Peyer's patch (tissue), 4 donors: ENCODE results near the gene SFXN3. TPM values are rescaled to one million over a fixed set of nuclear protein-coding genes. Genes with fewer than 3 reads are reported as not detected.

ENCODE experiments used
- DNase-seq, 3 donors: peaks; one replicate each; pipeline ENCODE4 v3.0.0-alpha.2; 2017 to 2019
- H3K27ac ChIP-seq, 4 donors: fragments of 200-600 bp; sonication (generic); one replicate each; pipeline ENCODE4 v1.5.1; 2016 to 2019
- H3K27me3 ChIP-seq, 2 donors: fragments of 200-600 bp; sonication (generic); one replicate each; pipeline ENCODE4 v1.5.1; 2019
- H3K36me3 ChIP-seq, 3 donors: fragments of 200-600 bp; sonication (generic); one replicate each; pipeline ENCODE4 v1.5.1; 2016 to 2019
- H3K4me1 ChIP-seq, 4 donors: fragments of 200-600 bp; sonication (generic); one replicate each; pipeline ENCODE4 v1.5.1; 2016 to 2019
- H3K4me3 ChIP-seq, 4 donors: fragments of 200-600 bp; sonication (generic); 1 replicate in 3 of 4; 2 replicates in 1 of 4; pipeline ENCODE4 v1.5.1; 2016 to 2019; ENCODE audit warnings: mild to moderate bottlenecking in 1 of 4
- H3K9me3 ChIP-seq, 4 donors: fragments of 200-600 bp; sonication (generic); one replicate each; pipeline ENCODE4 v1.5.1; 2016 to 2019; ENCODE audit warnings: mild to moderate bottlenecking in 1 of 4
- POLR2A ChIP-seq, 2 donors: fragments of 450-650 bp; IDR thresholded peaks; one replicate each; pipeline ENCODE4 v1.5.1; 2017; ENCODE audit warnings: antibody characterized with exemption in 2 of 2, mild to moderate bottlenecking in 2 of 2, moderate library complexity in 2 of 2
- total RNA-seq, 4 donors: library from RNA; depleted of rRNA; stranded (reverse); fragments of >200 nt; gene quantifications; one replicate each; pipeline ENCODE4 v1.1.0, GENCODE V29; 2016
- TF ChIP-seq, protein P1 (sequence below), 6 experiments: fragments of 450-650 bp in 4 of 6; fragments of 200-600 bp in 2 of 6; sonication (generic) in 1 of 6; IDR thresholded peaks; one replicate each; pipeline ENCODE4 v1.5.1; 2017 to 2019; ENCODE audit warnings: antibody characterized with exemption in 6 of 6, mild to moderate bottlenecking in 3 of 6, moderate library complexity in 1 of 6

SFXN3 gene
- total RNA-seq, 4 donors from 2014 or later: 165 to 772 (median 494) TPM

DNA sequence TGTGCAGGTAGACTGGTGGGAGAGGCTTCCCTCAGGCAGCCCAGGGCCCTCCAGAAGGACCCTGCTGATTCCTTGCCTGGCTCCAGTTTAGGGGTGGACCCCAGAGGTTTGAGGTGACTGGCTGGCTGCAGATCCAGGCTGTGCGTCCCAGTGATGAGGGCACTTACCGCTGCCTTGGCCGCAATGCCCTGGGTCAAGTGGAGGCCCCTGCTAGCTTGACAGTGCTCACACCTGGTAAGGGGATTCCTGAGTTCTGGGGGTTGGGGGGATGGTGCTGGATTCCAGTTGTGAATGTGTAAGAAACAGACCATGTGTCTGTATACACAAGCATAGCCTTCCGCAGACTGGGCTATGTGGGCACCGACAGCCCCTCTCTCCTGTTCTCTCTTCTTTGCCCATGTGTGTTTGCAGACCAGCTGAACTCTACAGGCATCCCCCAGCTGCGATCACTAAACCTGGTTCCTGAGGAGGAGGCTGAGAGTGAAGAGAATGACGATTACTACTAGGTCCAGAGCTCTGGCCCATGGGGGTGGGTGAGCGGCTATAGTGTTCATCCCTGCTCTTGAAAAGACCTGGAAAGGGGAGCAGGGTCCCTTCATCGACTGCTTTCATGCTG, 33.5 kb downstream of the SFXN3 start:
- no peaks in the 10 kb centered on the region for H3K27me3 ChIP-seq
- peak overlapping the region in 2 of 4 donors; percentile 90 to 95 for H3K27ac ChIP-seq
- no peaks in the 10 kb centered on the region for H3K36me3 ChIP-seq
- TF ChIP-seq POLR2A (IDR thresholded peaks at IDR 0.05): no peak
- TF ChIP-seq, protein P1, sequence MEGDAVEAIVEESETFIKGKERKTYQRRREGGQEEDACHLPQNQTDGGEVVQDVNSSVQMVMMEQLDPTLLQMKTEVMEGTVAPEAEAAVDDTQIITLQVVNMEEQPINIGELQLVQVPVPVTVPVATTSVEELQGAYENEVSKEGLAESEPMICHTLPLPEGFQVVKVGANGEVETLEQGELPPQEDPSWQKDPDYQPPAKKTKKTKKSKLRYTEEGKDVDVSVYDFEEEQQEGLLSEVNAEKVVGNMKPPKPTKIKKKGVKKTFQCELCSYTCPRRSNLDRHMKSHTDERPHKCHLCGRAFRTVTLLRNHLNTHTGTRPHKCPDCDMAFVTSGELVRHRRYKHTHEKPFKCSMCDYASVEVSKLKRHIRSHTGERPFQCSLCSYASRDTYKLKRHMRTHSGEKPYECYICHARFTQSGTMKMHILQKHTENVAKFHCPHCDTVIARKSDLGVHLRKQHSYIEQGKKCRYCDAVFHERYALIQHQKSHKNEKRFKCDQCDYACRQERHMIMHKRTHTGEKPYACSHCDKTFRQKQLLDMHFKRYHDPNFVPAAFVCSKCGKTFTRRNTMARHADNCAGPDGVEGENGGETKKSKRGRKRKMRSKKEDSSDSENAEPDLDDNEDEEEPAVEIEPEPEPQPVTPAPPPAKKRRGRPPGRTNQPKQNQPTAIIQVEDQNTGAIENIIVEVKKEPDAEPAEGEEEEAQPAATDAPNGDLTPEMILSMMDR (IDR thresholded peaks at IDR 0.05): no peak
- DNase-seq: no peak
- peaks cover 0 to 68% (median 37%) of the 10 kb centered on the region in 4 donors for H3K4me1 ChIP-seq
- no peak overlapping the region for H3K4me3 ChIP-seq
- H3K9me3 ChIP-seq: no peaks in the 10 kb centered on the region

DNA sequence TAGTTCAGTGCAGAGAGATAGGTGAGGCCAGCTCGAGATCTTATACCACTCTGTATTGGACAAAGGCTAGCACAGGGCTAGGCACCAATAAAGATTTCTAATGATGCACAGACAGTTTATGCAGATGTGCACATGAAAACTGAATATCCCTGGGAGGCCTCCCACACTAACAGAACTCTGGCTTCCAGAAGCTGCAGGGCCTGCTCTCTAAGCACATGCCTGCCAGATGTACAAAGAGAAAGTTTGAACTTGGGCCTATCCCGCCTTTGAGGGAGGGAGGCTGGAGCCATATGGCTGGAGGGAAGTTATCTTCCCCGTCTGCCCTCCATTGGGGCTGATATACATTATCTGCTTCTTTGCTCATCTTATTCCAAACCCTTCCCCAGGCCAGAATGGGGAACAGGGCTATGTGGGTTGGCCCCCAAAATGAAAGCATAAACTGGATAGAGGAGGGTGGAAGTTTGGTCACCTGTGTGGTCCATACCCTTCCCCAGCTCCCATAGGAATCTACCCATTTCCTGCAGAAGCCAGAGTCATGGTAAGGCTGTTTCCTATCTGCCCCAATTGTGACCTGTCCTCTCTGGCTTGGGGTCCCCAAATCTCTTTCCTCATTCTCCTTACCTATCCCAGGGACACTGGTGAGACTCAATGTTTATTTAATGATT, 34.6 kb downstream of the SFXN3 start:
- TF ChIP-seq POLR2A (IDR thresholded peaks at IDR 0.05): no peak
- TF ChIP-seq, protein P1 (IDR thresholded peaks at IDR 0.05): no peak
- Histone ChIP-seq H3K9me3 (no peaks in the 10 kb centered on the region), H3K27me3 (no peaks in the 10 kb centered on the region), H3K4me3 (peak overlapping the region in 2 of 4 donors; percentile 56 to 62), H3K36me3 (no peaks in the 10 kb centered on the region), H3K27ac (peak overlapping the region; percentile 33 to 95 (median 86)), H3K4me1 (peaks cover 0 to 64% (median 37%) of the 10 kb centered on the region in 4 donors)
- no peak for DNase-seq

DNA sequence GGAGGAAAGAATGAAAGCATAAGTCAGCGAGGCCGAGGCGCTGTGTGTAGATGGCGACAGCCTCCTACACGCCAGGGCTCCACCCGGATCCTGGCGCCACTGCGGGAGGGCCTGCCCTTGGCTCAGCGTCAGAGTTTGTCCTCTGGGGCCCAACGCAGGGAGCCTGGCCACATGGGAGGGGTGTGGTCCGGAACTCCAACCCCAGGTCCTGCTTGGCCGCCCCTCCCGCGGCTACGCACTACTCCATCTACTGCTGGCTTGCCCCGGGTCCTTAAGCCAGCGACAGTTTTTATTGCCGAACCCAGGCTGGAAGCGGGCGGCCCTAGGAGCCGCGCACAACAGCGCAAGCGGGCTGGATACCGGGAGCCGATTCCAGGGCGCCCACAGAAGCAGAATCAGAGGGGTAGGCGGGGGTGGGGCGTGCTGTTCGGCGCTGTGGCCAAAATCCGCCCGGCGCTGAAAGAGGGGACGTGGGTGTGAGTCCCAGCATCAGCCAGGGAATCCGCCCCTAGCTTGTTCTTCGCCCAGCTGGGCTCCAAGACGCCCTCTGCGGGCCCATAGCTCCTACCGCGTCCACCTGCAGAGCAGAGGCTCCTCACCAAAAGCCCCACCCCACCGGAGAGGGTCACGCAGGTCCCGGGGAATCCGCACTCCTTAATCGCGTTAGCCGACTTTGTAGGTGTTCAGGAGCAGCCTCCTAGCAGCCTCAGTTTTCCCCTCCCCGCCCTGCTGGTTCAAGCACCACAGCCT, 35.3 kb downstream of the SFXN3 start:
- no peaks in the 10 kb centered on the region for H3K36me3 ChIP-seq
- TF ChIP-seq, protein P1 (IDR thresholded peaks at IDR 0.05): peak in 5 of 6 experiments; percentile 22 to 64 (median 51)
- TF ChIP-seq POLR2A (IDR thresholded peaks at IDR 0.05): peak; percentile 88 to 91
- peak overlapping the region; percentile 50 to 73 (median 59) for H3K4me3 ChIP-seq
- peak overlapping the region; percentile 33 to 95 (median 86) for H3K27ac ChIP-seq
- peaks cover 0 to 63% (median 34%) of the 10 kb centered on the region in 4 donors for H3K4me1 ChIP-seq
- peak; percentile 61 to 94 (median 92) for DNase-seq
- H3K27me3 ChIP-seq: no peaks in the 10 kb centered on the region
- no peaks in the 10 kb centered on the region for H3K9me3 ChIP-seq

DNA sequence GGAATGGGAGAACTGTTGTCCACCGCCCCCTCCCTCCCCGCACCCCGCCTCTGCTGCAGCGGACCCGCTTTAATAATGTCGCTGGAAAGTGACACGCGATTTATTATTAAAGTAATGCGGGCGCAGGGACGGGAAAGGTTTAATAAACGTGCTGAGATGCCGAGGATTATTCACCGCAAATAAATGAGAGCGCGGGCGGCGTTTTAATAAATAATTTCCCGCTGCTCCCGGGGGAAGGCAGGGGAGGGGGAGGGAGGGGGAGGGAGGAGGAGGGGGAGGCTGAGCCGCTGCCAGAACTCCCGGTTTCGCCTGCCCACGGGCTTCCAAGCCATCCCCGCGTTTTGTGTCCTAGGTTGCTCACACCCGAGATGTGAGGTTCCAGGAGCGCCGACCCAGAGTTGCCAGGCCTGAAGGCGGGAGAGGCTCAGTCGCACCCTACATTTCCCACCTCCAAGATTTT, 35.9 kb downstream of the SFXN3 start:
- TF ChIP-seq, protein P1 (IDR thresholded peaks at IDR 0.05): no peak
- TF ChIP-seq POLR2A (IDR thresholded peaks at IDR 0.05): no peak
- peak overlapping the region; percentile 50 to 73 (median 59) for H3K4me3 ChIP-seq
- peak in 1 of 3 donors; percentile 17 for DNase-seq

DNA sequence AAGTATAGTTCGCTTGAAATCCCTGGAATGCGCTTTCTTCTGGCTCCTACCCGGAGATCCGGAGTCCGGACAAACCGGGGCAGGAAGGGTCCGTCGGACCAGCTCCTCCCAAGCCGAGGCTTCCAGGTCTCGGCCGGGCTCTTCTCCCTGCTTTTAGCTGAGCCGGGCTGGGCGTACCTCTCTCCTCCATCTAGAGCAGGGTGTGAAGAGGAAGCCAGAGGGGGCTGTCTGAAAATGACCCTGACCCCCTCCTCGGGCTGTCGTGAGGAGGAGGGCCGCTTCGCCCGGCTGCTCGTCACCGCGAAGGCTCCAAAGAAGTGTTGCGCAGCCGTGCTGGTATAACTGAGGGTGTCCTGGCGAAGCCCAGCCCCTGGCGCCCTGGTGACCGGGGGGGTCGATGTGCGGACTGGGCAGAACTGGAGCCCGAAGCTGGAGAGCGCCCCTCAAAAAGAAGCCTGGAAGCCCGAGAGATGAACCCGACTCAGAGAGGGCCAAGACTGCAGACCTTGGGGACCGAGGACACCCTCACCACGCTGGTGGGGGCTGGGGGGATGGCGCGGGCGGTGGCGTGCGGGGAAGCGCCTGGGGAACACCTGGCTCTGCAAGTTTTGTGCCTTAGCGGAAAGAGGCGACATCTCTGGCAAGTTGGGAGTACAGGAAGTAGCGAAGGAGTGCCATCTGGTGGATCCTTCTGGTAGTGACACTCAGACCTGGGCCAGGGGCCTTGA, 36.5 kb downstream of the SFXN3 start:
- H3K4me3 ChIP-seq: peak overlapping the region; percentile 50 to 73 (median 59)
- H3K27me3 ChIP-seq: no peaks in the 10 kb centered on the region
- no peaks in the 10 kb centered on the region for H3K36me3 ChIP-seq
- H3K27ac ChIP-seq: peak overlapping the region; percentile 32 to 95 (median 86)
- DNase-seq: peak; percentile 74 to 92 (median 76)
- no peaks in the 10 kb centered on the region for H3K9me3 ChIP-seq
- peaks cover 0 to 57% (median 28%) of the 10 kb centered on the region in 4 donors for H3K4me1 ChIP-seq
- TF ChIP-seq, protein P1 (IDR thresholded peaks at IDR 0.05): peak; percentile 82 to 94 (median 92)
- peak in 1 of 2 donors; percentile 37 for TF ChIP-seq POLR2A (IDR thresholded peaks at IDR 0.05)

More for the DNA sequence above, 35.9 kb downstream of the SFXN3 start:
- H3K4me1 ChIP-seq: peaks cover 0 to 61% (median 31%) of the 10 kb centered on the region in 4 donors
- H3K27me3 ChIP-seq: no peaks in the 10 kb centered on the region
- H3K36me3 ChIP-seq: no peaks in the 10 kb centered on the region
- H3K9me3 ChIP-seq: no peaks in the 10 kb centered on the region
- H3K27ac ChIP-seq: peak overlapping the region; percentile 32 to 95 (median 86)
